Glutamatergic neuron (in vitro differentiated cells): Measurements from ENCODE around the gene SPA17. TPM values are rescaled to one million over a fixed set of nuclear protein-coding genes. Genes with fewer than 3 reads are reported as not detected.

ENCODE experiments used
- DNase-seq: peaks from one replicate; pipeline ENCODE4 v3.0.0; 2022
- H3K27ac Mint-ChIP-seq: one replicate; pipeline ENCODE4 v1.8.0; 2020; ENCODE audit warnings: mild to moderate bottlenecking, mixed read lengths, inconsistent platforms; ENCODE audit not compliant: unreplicated experiment
- H3K27me3 Mint-ChIP-seq: one replicate; pipeline ENCODE4 v1.8.0; 2020; ENCODE audit warnings: mild to moderate bottlenecking, moderate library complexity, mixed read lengths, inconsistent platforms; ENCODE audit not compliant: unreplicated experiment
- H3K36me3 Mint-ChIP-seq: one replicate; pipeline ENCODE4 v1.8.0; 2020; ENCODE audit warnings: mild to moderate bottlenecking, mixed read lengths, inconsistent platforms; ENCODE audit not compliant: unreplicated experiment
- H3K4me1 Mint-ChIP-seq: one replicate; pipeline ENCODE4 v1.8.0; 2020; ENCODE audit warnings: mild to moderate bottlenecking, low read depth, mixed read lengths, inconsistent platforms; ENCODE audit not compliant: unreplicated experiment
- H3K4me3 Mint-ChIP-seq: one replicate; pipeline ENCODE4 v1.8.0; 2020; ENCODE audit warnings: mild to moderate bottlenecking, mixed read lengths, inconsistent platforms; ENCODE audit not compliant: unreplicated experiment
- H3K9me3 Mint-ChIP-seq: one replicate; pipeline ENCODE4 v1.8.0; 2020; ENCODE audit warnings: mild to moderate bottlenecking, moderate library complexity, mixed read lengths, inconsistent platforms; ENCODE audit not compliant: unreplicated experiment
- total RNA-seq: library from RNA; stranded (reverse); fragmentation: NEBNext Ultra II Directional; extraction: Animal tissue kit (Norgen Biotek cat#: 25700); gene quantifications from one replicate; pipeline ENCODE4 v1.2.1, GENCODE V29; 2021; ENCODE audit not compliant: unreplicated experiment
- TF ChIP-seq, protein P1 (sequence below): fragments of 200-600 bp; sonication (generic); IDR thresholded peaks from one replicate; pipeline ENCODE4 v1.5.0; 2021; ENCODE audit not compliant: partially characterized antibody, unreplicated experiment

The SPA17 gene
- total RNA-seq, 1 donor from 2014 or later: 4.6 TPM

DNA sequence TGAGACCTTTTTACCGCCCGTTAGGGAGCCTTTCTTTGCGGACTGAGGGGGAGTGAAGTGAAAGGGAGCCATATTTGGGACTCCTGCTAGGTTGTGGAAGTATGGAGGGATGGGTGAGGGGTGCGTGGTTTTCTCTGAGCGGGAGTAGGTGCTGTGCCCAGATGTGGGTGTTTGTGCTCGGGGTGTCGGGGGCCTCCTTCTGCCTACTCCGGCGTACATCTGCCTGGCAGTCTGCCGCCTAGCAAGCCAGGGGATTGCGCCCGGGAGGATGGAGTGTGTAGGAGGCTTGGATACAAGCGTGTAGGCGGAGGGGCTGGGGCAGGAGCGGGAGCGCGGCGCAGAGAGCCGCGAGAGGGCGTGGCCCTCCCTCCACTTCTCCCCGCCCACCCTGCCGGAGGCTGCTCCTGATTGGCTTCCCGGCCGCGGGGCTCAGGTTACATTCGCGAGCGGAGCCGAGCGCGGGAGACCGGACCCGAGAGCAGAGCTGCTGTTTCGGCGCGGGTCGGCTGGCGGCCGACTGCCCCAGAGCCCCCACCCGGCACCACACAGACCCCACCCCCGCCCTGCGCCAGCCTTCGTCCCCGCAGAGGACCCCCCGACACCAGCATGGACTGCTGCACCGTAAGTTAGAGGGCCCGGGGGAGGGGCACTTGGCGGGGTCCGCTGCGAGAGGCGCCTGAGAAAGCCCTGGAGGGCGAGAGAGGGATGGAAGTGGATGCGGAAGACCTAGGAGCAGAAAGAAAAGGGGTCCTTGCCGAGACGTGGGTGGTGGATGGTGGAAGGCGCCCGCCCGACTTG is 66.0 kb downstream of the SPA17 start, which contains the start of gene NRGN:
Gene NRGN, plus strand, starts transcription at position 464 of the 798 bp plus-strand sequence. Its CDS starts 143 bp downstream, at position 607.
- no peaks in the 10 kb centered on the region for H3K36me3 Mint-ChIP-seq
- peaks cover 32% of the 10 kb centered on the region for H3K27me3 Mint-ChIP-seq
- H3K9me3 Mint-ChIP-seq: peaks cover 16% of the 10 kb centered on the region
- peak; percentile 97 for DNase-seq
- peak within 1 kb of the TSS; percentile 89 for H3K4me3 Mint-ChIP-seq
- peaks cover 33% of the 10 kb centered on the region for H3K4me1 Mint-ChIP-seq
- H3K27ac Mint-ChIP-seq: peak within 1 kb of the TSS; percentile 85
- TF ChIP-seq, protein P1, sequence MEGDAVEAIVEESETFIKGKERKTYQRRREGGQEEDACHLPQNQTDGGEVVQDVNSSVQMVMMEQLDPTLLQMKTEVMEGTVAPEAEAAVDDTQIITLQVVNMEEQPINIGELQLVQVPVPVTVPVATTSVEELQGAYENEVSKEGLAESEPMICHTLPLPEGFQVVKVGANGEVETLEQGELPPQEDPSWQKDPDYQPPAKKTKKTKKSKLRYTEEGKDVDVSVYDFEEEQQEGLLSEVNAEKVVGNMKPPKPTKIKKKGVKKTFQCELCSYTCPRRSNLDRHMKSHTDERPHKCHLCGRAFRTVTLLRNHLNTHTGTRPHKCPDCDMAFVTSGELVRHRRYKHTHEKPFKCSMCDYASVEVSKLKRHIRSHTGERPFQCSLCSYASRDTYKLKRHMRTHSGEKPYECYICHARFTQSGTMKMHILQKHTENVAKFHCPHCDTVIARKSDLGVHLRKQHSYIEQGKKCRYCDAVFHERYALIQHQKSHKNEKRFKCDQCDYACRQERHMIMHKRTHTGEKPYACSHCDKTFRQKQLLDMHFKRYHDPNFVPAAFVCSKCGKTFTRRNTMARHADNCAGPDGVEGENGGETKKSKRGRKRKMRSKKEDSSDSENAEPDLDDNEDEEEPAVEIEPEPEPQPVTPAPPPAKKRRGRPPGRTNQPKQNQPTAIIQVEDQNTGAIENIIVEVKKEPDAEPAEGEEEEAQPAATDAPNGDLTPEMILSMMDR: no peak

DNA sequence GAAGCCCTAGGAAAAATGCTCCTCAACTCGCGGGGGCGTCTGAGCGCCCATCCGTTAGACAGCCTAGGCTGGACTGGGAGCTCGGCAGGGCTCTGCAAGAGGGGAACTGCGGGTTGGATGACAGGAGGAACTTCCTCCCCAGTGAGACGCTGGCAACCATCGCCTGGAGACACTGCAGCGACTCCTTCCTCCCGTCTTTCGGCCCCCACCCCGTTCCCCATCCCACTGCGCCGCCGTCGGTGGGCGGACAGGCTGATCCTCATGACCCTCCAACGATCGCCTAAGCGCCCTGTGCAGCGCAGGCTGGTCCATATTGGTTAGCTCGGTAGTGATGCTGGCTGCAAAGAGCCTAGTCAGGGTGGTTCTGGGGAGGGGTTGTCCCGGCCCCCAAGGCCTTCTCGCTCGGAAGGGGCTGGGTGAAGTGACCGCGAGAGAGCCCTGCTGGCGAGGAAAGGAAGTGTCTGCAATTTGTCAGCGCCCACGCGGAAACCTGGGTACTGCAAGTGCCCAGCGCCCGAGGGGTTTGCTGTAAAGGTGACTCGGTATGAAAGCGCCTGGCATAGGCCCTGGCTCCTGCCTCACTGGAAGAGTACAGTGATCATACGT is 66.7 kb downstream of the SPA17 start:
- peak overlapping the region; percentile 81 for H3K4me3 Mint-ChIP-seq
- H3K36me3 Mint-ChIP-seq: no peaks in the 10 kb centered on the region
- peaks cover 16% of the 10 kb centered on the region for H3K9me3 Mint-ChIP-seq
- peaks cover 38% of the 10 kb centered on the region for H3K27me3 Mint-ChIP-seq
- no peak overlapping the region for H3K27ac Mint-ChIP-seq
- TF ChIP-seq, protein P1: peak; percentile 74
- no peak for DNase-seq
- H3K4me1 Mint-ChIP-seq: peaks cover 36% of the 10 kb centered on the region

DNA sequence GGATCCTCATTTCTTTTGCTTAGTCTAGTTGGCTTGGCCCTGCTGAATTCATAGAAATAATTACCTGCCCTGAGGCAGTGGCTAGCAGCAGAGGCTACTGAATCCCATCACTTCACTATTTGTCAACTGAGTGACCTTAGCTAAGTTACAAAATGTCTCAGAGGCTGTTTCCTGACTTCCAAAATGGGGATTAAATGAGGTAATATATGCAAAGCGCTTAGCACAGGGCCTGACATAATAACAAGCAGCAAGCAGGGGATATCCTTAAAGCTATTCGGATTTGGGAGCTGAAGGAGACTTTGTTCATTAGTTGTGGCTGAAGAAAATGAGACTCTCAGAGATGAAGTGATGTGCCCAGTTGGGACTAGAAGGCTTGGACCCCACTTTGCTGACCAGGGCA is 68.9 kb downstream of the SPA17 start:
- H3K36me3 Mint-ChIP-seq: no peaks in the 10 kb centered on the region
- H3K4me1 Mint-ChIP-seq: peaks cover 30% of the 10 kb centered on the region
- H3K27me3 Mint-ChIP-seq: peaks cover 46% of the 10 kb centered on the region
- DNase-seq: no peak
- peaks cover 11% of the 10 kb centered on the region for H3K9me3 Mint-ChIP-seq
- no peak overlapping the region for H3K4me3 Mint-ChIP-seq
- TF ChIP-seq, protein P1: no peak
- no peak overlapping the region for H3K27ac Mint-ChIP-seq

DNA sequence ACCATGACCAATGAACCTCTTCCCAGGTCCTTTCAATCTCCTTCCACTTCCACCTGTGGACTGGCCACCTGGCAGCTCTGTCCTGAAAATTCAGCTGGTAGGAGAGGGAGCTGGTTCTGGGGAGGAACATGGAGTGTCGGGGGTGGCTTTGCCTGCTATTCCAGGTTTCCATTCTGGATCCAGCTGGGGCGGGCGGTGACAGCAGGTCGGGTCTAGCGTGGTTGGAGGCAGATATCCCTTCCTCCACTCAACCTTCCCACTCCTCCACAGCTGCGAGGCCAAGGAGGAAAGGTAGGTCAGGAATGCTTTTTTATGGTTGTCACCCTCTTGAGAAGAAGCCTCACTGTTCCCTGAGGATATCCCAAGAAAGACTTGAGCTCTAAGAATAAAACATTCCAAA is 69.3 kb downstream of the SPA17 start:
- no peak overlapping the region for H3K4me3 Mint-ChIP-seq
- H3K27ac Mint-ChIP-seq: no peak overlapping the region
- no peaks in the 10 kb centered on the region for H3K36me3 Mint-ChIP-seq
- TF ChIP-seq, protein P1: no peak
- peaks cover 11% of the 10 kb centered on the region for H3K9me3 Mint-ChIP-seq
- DNase-seq: no peak
- peaks cover 51% of the 10 kb centered on the region for H3K27me3 Mint-ChIP-seq
- peaks cover 25% of the 10 kb centered on the region for H3K4me1 Mint-ChIP-seq

DNA sequence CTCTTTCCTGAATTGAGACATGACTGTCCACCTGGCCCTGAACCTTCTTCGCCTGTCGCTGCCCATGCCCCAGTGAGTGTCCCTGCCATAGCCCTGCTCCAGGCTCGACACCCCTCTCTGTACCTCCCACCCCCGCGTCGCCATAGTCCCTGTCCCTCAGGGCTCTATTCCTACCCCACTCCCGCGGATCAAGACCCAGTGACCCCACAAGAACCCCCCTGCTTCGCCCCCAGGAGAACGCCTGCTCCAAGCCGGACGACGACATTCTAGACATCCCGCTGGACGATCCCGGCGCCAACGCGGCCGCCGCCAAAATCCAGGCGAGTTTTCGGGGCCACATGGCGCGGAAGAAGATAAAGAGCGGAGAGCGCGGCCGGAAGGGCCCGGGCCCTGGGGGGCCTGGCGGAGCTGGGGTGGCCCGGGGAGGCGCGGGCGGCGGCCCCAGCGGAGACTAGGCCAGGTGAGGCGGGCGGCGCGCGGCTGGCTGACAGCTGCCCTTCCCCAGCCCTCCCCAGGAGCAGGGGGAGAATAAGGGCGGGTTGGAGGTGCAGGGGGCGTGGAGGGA is 71.6 kb downstream of the SPA17 start:
- Mint-ChIP-seq H3K27me3 (peaks cover 53% of the 10 kb centered on the region), H3K4me1 (peaks cover 17% of the 10 kb centered on the region), H3K36me3 (no peaks in the 10 kb centered on the region), H3K4me3 (peak overlapping the region; percentile 72), H3K9me3 (peaks cover 7% of the 10 kb centered on the region), H3K27ac (no peak overlapping the region)
- TF ChIP-seq, protein P1: no peak
- DNase-seq: no peak
